H1 (cell line): ENCODE results near the gene CMSS1. TPM values are rescaled to one million over a fixed set of nuclear protein-coding genes. Genes with fewer than 3 reads are reported as not detected.

Experiments
- CTCF ChIA-PET: fragments of 300-600 bp; sonication (Branson Sonifier 250); formaldehyde crosslinking; loops from one replicate; lab custom pipeline; 2021; ENCODE audit not compliant: partially characterized antibody; lab: Charles Lee
- POLR2A ChIA-PET: fragments of 300-600 bp; sonication (Branson Sonifier 250); formaldehyde crosslinking; loops from one replicate; lab custom pipeline; 2021; ENCODE audit warnings: inconsistent platforms; ENCODE audit not compliant: partially characterized antibody; lab: Charles Lee
- DNase-seq, 2 experiments: peaks; one replicate each; pipeline versions ENCODE4 v3.0.0 to v3.0.0-alpha.2; 2010 to 2022; ENCODE audit warnings: low spot score in 2 of 2, low read depth in 1 of 2, mixed read lengths in 1 of 2
- FAIRE-seq: peaks from 2 replicates; lab custom pipeline; 2011; peaks lifted over from hg19 to GRCh38; lab: Jason Lieb, UNC
- H2AFZ ChIP-seq: 2 replicates; pipeline ENCODE4 v1.8.1; 2012; ENCODE audit warnings: low read length, inconsistent platforms
- H2AK5ac ChIP-seq: 2 replicates; pipeline ENCODE4 v1.6.1; 2013; ENCODE audit warnings: low read depth, low read length
- H2BK120ac ChIP-seq: replicated peaks from 2 replicates; pipeline ENCODE3; 2013; ENCODE audit warnings: low read depth, low read length, inconsistent platforms
- H2BK12ac ChIP-seq: 2 replicates; pipeline ENCODE4 v1.6.1; 2013; ENCODE audit warnings: low read depth, low read length
- H2BK15ac ChIP-seq: 2 replicates; pipeline ENCODE4 v1.6.1; 2013; ENCODE audit warnings: low read length
- H2BK20ac ChIP-seq: 2 replicates; pipeline ENCODE4 v1.6.1; 2013; ENCODE audit warnings: low read length
- H2BK5ac ChIP-seq: 2 replicates; pipeline ENCODE4 v1.6.1; 2013; ENCODE audit warnings: low read depth, low read length
- H3K14ac ChIP-seq: 2 replicates; pipeline ENCODE4 v1.6.1; 2013; ENCODE audit warnings: inconsistent platforms; ENCODE audit not compliant: insufficient read length
- H3K18ac ChIP-seq: 2 replicates; pipeline ENCODE4 v1.6.1; 2013; ENCODE audit warnings: low read length; ENCODE audit errors: extremely low read depth
- H3K23ac ChIP-seq: 2 replicates; pipeline ENCODE4 v1.6.1; 2013; ENCODE audit warnings: inconsistent platforms; ENCODE audit not compliant: insufficient read length
- H3K23me2 ChIP-seq: 2 replicates; pipeline ENCODE4 v1.6.1; 2013; ENCODE audit warnings: low read depth, low read length
- H3K27ac ChIP-seq: 2 replicates; pipeline ENCODE4 v1.6.1; 2011; ENCODE audit warnings: low read depth, low read length, inconsistent platforms
- H3K27me3 ChIP-seq, 4 experiments: replicated peaks in 1 of 4; 1 replicate in 1 of 4; 2 replicates in 3 of 4; pipeline versions ENCODE4 v1.6.1 to v1.8.1; 2011 to 2013; ENCODE audit warnings: low read length in 3 of 4, mild to moderate bottlenecking in 3 of 4, inconsistent platforms in 2 of 4, mixed read lengths in 2 of 4, moderate library complexity in 1 of 4; ENCODE audit not compliant: control insufficient read depth in 3 of 4, insufficient read depth in 3 of 4; ENCODE audit errors: extremely low read depth in 1 of 4
- H3K36me3 ChIP-seq, 4 experiments: 2 replicates each; pipeline versions ENCODE4 v1.6.1 to v1.8.1; 2011 to 2013; ENCODE audit warnings: mild to moderate bottlenecking in 4 of 4, low read length in 3 of 4, moderate library complexity in 2 of 4, control low read depth in 1 of 4, inconsistent platforms in 1 of 4; ENCODE audit not compliant: insufficient read depth in 4 of 4, control insufficient read depth in 2 of 4
- H3K4ac ChIP-seq: replicated peaks from 2 replicates; pipeline ENCODE3; 2013; ENCODE audit warnings: low read length, low read depth, mixed read lengths, inconsistent platforms; ENCODE audit not compliant: insufficient read length
- H3K4me1 ChIP-seq, 4 experiments: replicated peaks in 1 of 4; 1 replicate in 1 of 4; 2 replicates in 3 of 4; pipeline versions ENCODE4 v1.6.1 to v1.8.1; 2011 to 2013; ENCODE audit warnings: low read length in 3 of 4, inconsistent platforms in 2 of 4, mixed read lengths in 1 of 4; ENCODE audit not compliant: insufficient read depth in 4 of 4, control insufficient read depth in 3 of 4
- H3K4me2 ChIP-seq, 2 experiments: 2 replicates each; pipeline versions ENCODE4 v1.6.1 to v1.8.1; 2011 to 2013; ENCODE audit warnings: low read depth in 2 of 2, low read length in 2 of 2, control low read depth in 1 of 2, inconsistent platforms in 1 of 2, mild to moderate bottlenecking in 1 of 2; ENCODE audit not compliant: insufficient read depth in 1 of 2
- H3K4me3 ChIP-seq, 4 experiments: fragments of 200-600, 300-600 bp in 1 of 4; sonication (generic), shearing (Covaris generic), sonication (Bioruptor Twin) in 1 of 4; 2 replicates each; pipeline versions ENCODE4 v1.5.1 to v1.8.1; 2011 to 2016; ENCODE audit warnings: low read length in 4 of 4, low read depth in 3 of 4, control low read depth in 2 of 4, inconsistent platforms in 2 of 4, mild to moderate bottlenecking in 2 of 4, mixed read lengths in 1 of 4, moderate library complexity in 1 of 4; ENCODE audit not compliant: insufficient read depth in 2 of 4; ENCODE audit errors: extremely low read depth in 1 of 4
- H3K56ac ChIP-seq: replicated peaks from 2 replicates; pipeline ENCODE3; 2013; ENCODE audit warnings: low read depth, mild to moderate bottlenecking, mixed read lengths, low read length, inconsistent platforms; ENCODE audit not compliant: insufficient read length
- H3K79me1 ChIP-seq: 2 replicates; pipeline ENCODE4 v1.6.1; 2013; ENCODE audit warnings: low read depth, low read length, control low read depth
- H3K79me2 ChIP-seq, 2 experiments: 2 replicates each; pipeline versions ENCODE4 v1.6.1 to v1.8.1; 2012 to 2013; ENCODE audit warnings: low read length in 2 of 2, mild to moderate bottlenecking in 2 of 2, inconsistent platforms in 1 of 2; ENCODE audit not compliant: insufficient read depth in 2 of 2, control insufficient read depth in 1 of 2
- H3K9ac ChIP-seq, 4 experiments: replicated peaks in 1 of 4; 1 replicate in 1 of 4; 2 replicates in 3 of 4; pipeline versions ENCODE4 v1.6.1 to v1.8.1; 2011 to 2013; ENCODE audit warnings: low read depth in 3 of 4, low read length in 3 of 4, control low read depth in 2 of 4, mild to moderate bottlenecking in 2 of 4, moderate library complexity in 2 of 4, inconsistent platforms in 1 of 4; ENCODE audit errors: extremely low read depth in 1 of 4
- H3K9me3 ChIP-seq, 2 experiments: 2 replicates each; pipeline versions ENCODE4 v1.6.1 to v1.8.1; 2012 to 2013; ENCODE audit warnings: mild to moderate bottlenecking in 2 of 2, moderate library complexity in 2 of 2, control low read depth in 1 of 2, inconsistent platforms in 1 of 2, low read depth in 1 of 2, low read length in 1 of 2, mixed read lengths in 1 of 2; ENCODE audit not compliant: insufficient read depth in 2 of 2
- H4K20me1 ChIP-seq, 2 experiments: replicated peaks in 1 of 2; 2 replicates each; pipeline versions ENCODE3 to v1.8.1; 2011 to 2013; ENCODE audit warnings: inconsistent platforms in 2 of 2, low read length in 2 of 2, mild to moderate bottlenecking in 1 of 2; ENCODE audit not compliant: insufficient read depth in 2 of 2, control insufficient read depth in 1 of 2
- H4K5ac ChIP-seq: 2 replicates; pipeline ENCODE4 v1.6.1; 2013; ENCODE audit warnings: low read length, low read depth, mixed read lengths, inconsistent platforms; ENCODE audit not compliant: insufficient read length
- H4K8ac ChIP-seq: 2 replicates; pipeline ENCODE4 v1.8.0; 2013; ENCODE audit warnings: mild to moderate bottlenecking, moderate library complexity, low read length, inconsistent platforms; ENCODE audit not compliant: insufficient read depth; ENCODE audit errors: extremely low read depth
- H4K91ac ChIP-seq: replicated peaks from 2 replicates; pipeline ENCODE3; 2013; ENCODE audit warnings: low read length, mixed read lengths, inconsistent platforms; ENCODE audit not compliant: insufficient read length
- BACH1 ChIP-seq: IDR thresholded peaks from 2 replicates; pipeline ENCODE4 v1.6.1; 2012; ENCODE audit warnings: low read length, improper control_type of control experiment
- BRCA1 ChIP-seq: IDR thresholded peaks from 2 replicates; pipeline ENCODE4 v1.6.1; 2012; ENCODE audit warnings: low read depth, low read length, improper control_type of control experiment
- CEBPB ChIP-seq: IDR thresholded peaks from 2 replicates; pipeline ENCODE4 v1.6.1; 2012; ENCODE audit warnings: low read depth, low read length
- EZH2 ChIP-seq: fragments of 200-600 bp; sonication (generic); IDR thresholded peaks from 2 replicates; pipeline ENCODE4 v1.7.1; 2012; ENCODE audit warnings: low read depth, mild to moderate bottlenecking, moderate library complexity, low read length, inconsistent platforms; ENCODE audit not compliant: severe bottlenecking
- JUND ChIP-seq: IDR thresholded peaks from 2 replicates; pipeline ENCODE4 v1.6.1; 2011; ENCODE audit warnings: mild to moderate bottlenecking, improper control_type of control experiment, low read length
- KDM4A ChIP-seq: IDR thresholded peaks from one replicate; pipeline ENCODE4 v1.7.1; 2012; ENCODE audit warnings: low read depth, mild to moderate bottlenecking, moderate library complexity, low read length, inconsistent platforms; ENCODE audit not compliant: severe bottlenecking
- KDM5A ChIP-seq: fragments of 200-600 bp; IDR thresholded peaks from 2 replicates; pipeline ENCODE4 v1.7.1; 2012; ENCODE audit warnings: mild to moderate bottlenecking, low read length, inconsistent platforms, mixed read lengths
- MAFK ChIP-seq: IDR thresholded peaks from 2 replicates; pipeline ENCODE4 v1.6.1; 2012; ENCODE audit warnings: low read depth, mild to moderate bottlenecking, improper control_type of control experiment, low read length
- NANOG ChIP-seq: IDR thresholded peaks from 2 replicates; pipeline ENCODE4 v1.6.1; 2011; ENCODE audit warnings: low read length, low read depth, mild to moderate bottlenecking, inconsistent platforms; ENCODE audit not compliant: insufficient read depth, poor library complexity, severe bottlenecking
- POLR2A ChIP-seq, 2 experiments: IDR thresholded peaks; 1 replicate in 1 of 2; 2 replicates in 1 of 2; pipeline ENCODE4 v1.6.1; 2011; ENCODE audit warnings: low read depth in 2 of 2, low read length in 2 of 2, mild to moderate bottlenecking in 2 of 2; ENCODE audit errors: control extremely low read depth in 1 of 2
- POLR2AphosphoS5 ChIP-seq: IDR thresholded peaks from 2 replicates; pipeline ENCODE4 v1.6.1; 2011; ENCODE audit warnings: low read depth, low read length
- SAP30 ChIP-seq: fragments of 300-600 bp; sonication (generic); IDR thresholded peaks from 2 replicates; pipeline ENCODE4 v1.7.1; 2012; ENCODE audit warnings: low read length, moderate library complexity, mild to moderate bottlenecking, inconsistent platforms; ENCODE audit not compliant: insufficient read depth, insufficient replicate concordance
- WGBS, 2 experiments: shearing (Covaris generic) in 1 of 2; methylation state at CpG; one replicate each; pipeline versions ENCODE4 v1.1.6 to v1.1.7; 2013 to 2015; ENCODE audit warnings: low lambda C conversion rate in 2 of 2, mixed read lengths in 2 of 2, inconsistent platforms in 1 of 2, low coverage in 1 of 2, missing lambda C conversion rate in 1 of 2; ENCODE audit not compliant: insufficient replicate concordance in 2 of 2, insufficient coverage in 1 of 2, insufficient read length in 1 of 2; ENCODE audit errors: extremely low coverage in 1 of 2, missing lambda C conversion rate in 1 of 2; 5-methylcytosine and 5-hydroxymethylcytosine counted together
- polyA plus RNA-seq, 7 experiments: library from polyadenylated mRNA; depleted of rRNA in 3 of 7; stranded (reverse) in 5 of 7; unstranded in 2 of 7; fragments of >200 nt in 5 of 7; fragments of 200-250 nt in 2 of 7; gene quantifications; 1 replicate in 5 of 7; 2 replicates in 1 of 7; 4 replicates in 1 of 7; pipeline versions ENCODE4 v1.2.1 to v1.2.3, GENCODE V29; 2011 to 2013; ENCODE audit warnings: missing spikeins in 2 of 7, mixed read lengths in 2 of 7
- total RNA-seq: library from RNA; stranded (reverse); fragmentation: NEBNext Ultra II Directional; extraction: Animal tissue kit (Norgen Biotek cat#: 25700); gene quantifications from 2 replicates; pipeline ENCODE4 v1.2.1, GENCODE V29; 2021
- TF ChIP-seq, protein P1 (sequence below): IDR thresholded peaks from 2 replicates; pipeline ENCODE4 v1.6.1; 2011; ENCODE audit warnings: low read depth, mild to moderate bottlenecking, low read length; ENCODE audit not compliant: insufficient read depth
- TF ChIP-seq, protein P2 (sequence below): IDR thresholded peaks from 2 replicates; pipeline ENCODE4 v1.6.1; 2011; ENCODE audit warnings: low read length, improper control_type of control experiment

CMSS1 gene
- total and polyA plus RNA-seq, 2 of the 8 experiments (the other 6 are each of a cell fraction or from before 2014, with no cell fraction given), result 15.2 to 75.1 TPM

DNA sequence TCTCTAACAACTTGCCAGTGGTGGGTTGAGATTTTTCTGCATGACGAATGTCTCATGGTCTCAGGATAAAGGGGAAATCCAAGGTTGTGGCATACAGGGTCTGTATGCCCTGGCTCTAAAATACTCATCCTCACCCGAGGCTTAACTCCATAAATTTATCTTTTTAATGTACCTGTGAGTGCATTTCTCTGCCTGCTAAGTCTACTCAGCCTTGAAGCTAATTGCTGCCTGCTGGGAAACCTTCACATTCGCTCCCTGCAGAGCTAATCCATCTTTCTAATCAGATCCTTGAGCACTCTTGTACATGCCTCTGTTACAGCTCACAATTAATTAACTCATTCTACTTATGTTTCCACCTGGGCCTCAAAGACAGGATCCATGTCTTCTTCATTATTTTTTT lies 93.8 kb downstream of the CMSS1 start:
- no peak overlapping the region for H3K56ac ChIP-seq
- H3K4me3 ChIP-seq, result no peak overlapping the region
- H2AFZ ChIP-seq, result no peak overlapping the region
- H4K91ac ChIP-seq, result no peak overlapping the region
- H3K23me2 ChIP-seq, result no peaks in the 10 kb centered on the region
- H3K4me2 ChIP-seq, result peak overlapping the region in 1 of 2 experiments; percentile 11; a peak in 1 of 4 replicates
- H3K14ac ChIP-seq, result no peak overlapping the region
- 69% methylated on average over 3 of the region's 3 CpGs; no CpG with 5 or more reads in 1 of the 2 experiments for WGBS, 2 experiments
- H2BK5ac ChIP-seq, result no peak overlapping the region
- no peak overlapping the region for H4K8ac ChIP-seq
- no peak overlapping the region for H3K9ac ChIP-seq
- no peaks in the 10 kb centered on the region for H3K9me3 ChIP-seq
- no peaks in the 10 kb centered on the region for H3K79me2 ChIP-seq
- ChIA-PET CTCF (no interaction called here), POLR2A (no interaction called here)
- H3K18ac ChIP-seq, result no peak overlapping the region
- H3K23ac ChIP-seq, result no peak overlapping the region
- H4K5ac ChIP-seq, result no peak overlapping the region
- peaks cover 0 to 4% (median 1%) of the 10 kb centered on the region in 4 experiments; a peak in 3 of 7 replicates for H3K4me1 ChIP-seq
- H3K27me3 ChIP-seq, result no peaks in the 10 kb centered on the region
- H2BK20ac ChIP-seq, result no peak overlapping the region
- no peak overlapping the region for H2BK120ac ChIP-seq
- H3K79me1 ChIP-seq, result no peaks in the 10 kb centered on the region
- H3K27ac ChIP-seq, result no peak overlapping the region
- no peak for DNase-seq
- H2BK15ac ChIP-seq, result no peak overlapping the region
- no peaks in the 10 kb centered on the region for H3K36me3 ChIP-seq
- FAIRE-seq, result no peak
- H3K4ac ChIP-seq, result no peak overlapping the region
- H2BK12ac ChIP-seq, result no peak overlapping the region
- H4K20me1 ChIP-seq, result no peaks in the 10 kb centered on the region
- H2AK5ac ChIP-seq, result no peak overlapping the region
- TF ChIP-seq BRCA1 (no peak), EZH2 (no peak), POLR2A (IDR thresholded peaks at IDR 0.05; ENCODE audit: control extremely low read depth in 1 of 2, low read depth in 2 of 2, low read length in 2 of 2) (no peak), MAFK (no peak), KDM4A (no peak), POLR2AphosphoS5 (no peak), KDM5A (no peak), BACH1 (no peak), JUND (no peak), CEBPB (no peak), NANOG (no peak), SAP30 (no peak)
- TF ChIP-seq, protein P1, sequence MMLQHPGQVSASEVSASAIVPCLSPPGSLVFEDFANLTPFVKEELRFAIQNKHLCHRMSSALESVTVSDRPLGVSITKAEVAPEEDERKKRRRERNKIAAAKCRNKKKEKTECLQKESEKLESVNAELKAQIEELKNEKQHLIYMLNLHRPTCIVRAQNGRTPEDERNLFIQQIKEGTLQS, result no peak
- TF ChIP-seq, protein P2, sequence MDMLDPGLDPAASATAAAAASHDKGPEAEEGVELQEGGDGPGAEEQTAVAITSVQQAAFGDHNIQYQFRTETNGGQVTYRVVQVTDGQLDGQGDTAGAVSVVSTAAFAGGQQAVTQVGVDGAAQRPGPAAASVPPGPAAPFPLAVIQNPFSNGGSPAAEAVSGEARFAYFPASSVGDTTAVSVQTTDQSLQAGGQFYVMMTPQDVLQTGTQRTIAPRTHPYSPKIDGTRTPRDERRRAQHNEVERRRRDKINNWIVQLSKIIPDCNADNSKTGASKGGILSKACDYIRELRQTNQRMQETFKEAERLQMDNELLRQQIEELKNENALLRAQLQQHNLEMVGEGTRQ, result no peak
